HG03571 (cell line): ENCODE data around the gene GNPTAB.
A peak's percentile ranks its signal among the peaks of the same experiment; 100 is the strongest.

Experiments used
- ATAC-seq: cut with Tn5 transposase; IDR thresholded peaks from one replicate; pipeline ENCODE4 v1.9.1; 2021; ENCODE audit not compliant: unreplicated experiment

Gene GNPTAB

DNA sequence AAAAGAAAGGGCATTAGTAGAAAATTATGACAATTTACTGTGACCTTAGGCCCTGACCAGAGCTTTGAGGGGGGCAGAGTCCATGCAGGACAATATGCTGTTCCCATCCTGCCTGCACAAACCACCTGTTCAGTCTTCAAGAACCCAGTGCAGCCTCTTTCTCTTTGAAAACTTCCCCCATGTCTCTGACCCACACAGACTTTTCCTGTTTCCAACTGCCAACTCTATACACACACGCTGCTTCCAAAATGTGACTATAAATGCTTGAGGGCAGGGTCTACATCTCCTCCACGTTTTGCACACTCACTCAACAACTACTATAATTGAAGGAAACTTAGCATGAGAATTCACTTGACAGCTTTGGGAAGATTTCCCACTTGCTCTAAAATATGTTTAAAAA, 54.9 kb downstream of the GNPTAB start:
- ATAC-seq, result no peak

DNA sequence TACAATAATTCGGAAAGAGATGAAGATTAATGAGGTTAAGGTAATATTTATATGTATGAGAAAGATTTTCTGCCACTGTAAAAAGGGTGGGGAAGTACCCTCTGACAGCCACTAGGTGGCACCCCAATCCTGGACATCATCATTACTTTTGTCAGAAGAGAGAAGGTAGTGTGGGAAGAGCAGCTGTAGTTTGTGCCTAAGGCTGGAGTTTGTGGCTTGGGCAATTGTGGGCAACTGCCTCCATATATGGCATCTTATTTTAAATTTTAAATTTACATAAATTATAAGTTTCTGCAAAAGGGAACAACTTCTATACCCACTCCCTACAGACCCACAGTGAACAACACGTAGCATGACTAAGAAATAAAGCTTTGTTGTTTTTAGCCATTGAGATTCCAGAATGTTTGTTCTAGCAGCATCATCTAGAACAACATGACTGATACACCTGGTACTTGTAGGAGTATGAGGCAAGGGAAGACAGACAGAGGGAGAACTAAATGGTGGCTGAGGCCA, 57.1 kb downstream of the GNPTAB start:
- ATAC-seq, result no peak

DNA sequence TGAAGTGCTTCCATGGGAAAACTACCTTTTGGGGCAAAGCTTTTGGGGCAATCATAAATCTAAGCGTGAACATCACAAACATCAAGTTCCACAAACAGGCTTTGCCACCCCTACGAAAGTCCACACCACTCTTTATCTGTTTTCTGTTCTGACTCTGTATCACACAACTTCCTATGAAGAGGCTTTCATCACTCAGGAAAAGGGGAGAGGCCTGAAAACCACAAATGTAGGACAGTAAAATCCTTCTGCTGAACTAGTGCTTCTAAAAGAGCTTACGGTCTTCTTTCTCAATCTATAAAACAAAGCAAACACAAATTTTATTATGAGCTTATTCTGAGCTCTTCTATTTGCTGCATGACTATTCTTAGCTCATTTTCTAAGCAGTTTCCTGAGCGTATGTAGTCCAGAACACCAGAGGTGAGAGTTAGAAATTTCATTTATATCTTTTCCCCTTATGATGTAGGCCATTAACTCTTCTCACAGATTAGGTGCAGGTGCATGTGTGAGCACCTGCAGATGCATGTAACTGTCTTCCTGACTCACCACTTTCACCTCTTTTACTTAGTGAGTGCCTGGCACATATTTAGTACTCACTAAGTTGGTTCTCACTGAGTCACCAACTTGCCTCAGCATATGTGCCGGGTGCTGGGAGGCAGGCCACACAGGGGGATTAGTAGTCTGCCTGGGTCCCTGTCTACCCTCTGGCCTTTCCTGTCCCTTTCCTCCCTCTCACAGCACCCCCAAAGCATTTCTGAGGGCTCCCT, 58.6 kb downstream of the GNPTAB start:
- no peak for ATAC-seq

DNA sequence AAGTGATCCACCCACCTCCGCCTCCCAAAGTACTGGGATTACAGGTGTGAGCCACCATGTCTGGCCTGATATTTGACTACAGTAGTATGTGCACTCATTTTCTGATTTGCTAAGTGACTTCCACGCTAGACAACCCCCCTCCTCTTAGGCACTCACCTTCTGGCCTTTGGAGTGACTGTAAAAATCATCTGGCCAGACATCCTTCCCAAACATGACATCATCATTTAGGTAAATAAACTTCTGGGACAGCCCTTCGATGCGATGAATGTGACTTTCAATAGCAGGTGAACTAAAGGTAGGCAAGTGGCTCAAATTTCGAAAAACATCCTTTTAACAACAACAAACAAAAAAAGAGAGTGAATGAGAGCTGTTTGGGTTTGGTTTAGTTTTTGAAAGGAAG, 60.9 kb downstream of the GNPTAB start:
- ATAC-seq, result no peak

DNA sequence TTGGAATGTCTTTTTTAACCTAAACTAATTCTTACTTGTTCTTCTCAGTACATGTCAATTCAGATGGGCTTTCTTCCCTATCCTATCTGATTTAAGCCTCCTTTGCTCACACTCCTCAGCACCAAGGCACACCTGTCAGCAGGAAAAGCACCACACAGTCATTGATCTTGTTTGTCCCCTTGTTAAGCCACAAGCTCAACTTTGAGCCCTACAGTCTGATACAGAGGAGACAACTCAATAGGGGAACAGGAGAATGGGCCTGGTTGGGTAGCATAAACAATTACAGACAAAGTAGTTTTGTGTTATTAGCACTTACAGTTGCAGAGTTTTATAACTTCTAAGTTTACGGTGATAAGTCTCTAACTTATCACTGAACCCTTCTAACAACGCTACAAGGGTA, 62.0 kb downstream of the GNPTAB start:
- no peak for ATAC-seq

DNA sequence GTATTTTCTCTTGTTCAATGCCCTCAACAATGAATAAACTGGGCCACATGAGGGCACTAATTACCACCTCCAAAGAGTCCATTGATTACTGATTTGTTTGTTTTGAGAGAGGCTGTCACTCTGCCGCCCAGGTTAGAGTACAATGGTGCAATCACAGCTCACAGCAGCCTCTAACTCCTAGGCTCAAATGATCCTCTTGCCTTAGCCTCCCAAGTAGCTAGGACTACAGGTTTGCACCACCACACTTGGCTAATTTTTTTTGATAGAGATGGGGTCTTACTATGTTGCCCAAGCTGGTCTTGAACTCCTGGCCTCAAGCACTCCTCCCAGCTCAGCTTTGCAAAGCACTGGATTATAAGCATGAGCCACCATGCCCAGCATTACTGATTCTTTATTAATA, 63.2 kb downstream of the GNPTAB start:
- no peak for ATAC-seq

DNA sequence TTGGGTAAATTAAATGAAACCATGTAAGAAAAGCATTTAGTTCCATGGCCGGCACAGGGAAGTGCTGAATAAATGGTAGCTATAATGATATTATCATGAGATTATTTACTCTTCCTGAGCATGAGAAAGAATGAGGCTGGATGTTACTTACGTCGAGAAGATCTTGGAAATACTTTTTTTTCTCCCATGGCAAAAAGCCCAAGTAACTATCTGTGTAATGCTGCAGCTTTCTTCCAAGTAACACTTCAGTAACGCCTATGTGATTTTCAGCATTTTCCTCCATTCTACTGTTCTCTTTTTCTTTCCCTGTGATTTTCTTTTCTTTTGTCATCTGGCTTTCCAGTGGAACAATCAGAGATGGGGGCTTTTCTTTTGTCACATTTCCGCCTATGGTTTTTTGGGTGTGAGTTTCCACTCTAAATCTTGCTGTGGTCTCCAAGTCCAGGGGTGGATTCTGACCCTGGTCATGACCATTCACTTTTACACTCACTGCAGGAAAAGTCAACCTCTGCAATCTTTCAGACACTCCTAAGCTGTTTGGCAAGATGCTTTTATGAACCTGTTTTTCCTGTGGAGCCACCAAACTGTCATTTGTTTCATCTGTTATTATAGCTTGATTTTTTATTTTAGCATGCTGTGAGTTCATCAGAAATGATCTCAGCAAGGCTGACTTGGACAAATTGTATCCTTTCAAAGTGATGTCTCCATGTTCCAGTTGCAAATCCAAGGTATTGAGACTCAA, 66.5 kb downstream of the GNPTAB start:
- ATAC-seq, result no peak

DNA sequence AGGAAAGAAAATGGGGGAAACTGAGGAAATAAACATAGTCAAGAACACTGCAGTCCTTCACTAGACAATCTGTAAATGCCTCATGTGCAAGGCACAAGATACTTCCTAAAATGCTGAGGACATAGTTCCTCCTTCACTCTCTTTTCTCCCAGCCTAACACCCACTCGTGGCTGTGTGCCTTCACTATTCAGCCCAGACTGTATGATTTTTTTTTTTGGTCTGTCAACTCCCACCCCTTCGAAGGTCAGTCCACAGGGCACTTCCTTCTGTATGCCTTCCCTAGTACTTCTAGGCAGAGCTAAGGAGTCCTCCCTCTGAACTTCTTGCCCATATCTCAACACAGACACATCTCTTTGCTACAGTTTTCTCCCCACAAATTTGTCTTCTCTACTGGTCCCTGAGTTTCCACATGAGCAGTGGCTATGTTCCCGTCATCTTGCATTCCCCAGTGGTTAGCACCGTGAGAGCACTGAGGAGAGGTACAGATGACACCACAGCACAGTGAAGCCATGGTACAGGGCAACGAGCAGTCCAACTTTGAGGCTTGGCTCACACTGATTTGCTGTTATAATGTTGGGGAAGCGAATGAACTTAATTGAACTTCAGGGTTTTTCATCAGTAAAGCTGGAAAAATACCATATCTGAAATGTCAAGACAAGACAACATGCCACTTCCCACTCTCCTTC, 67.4 kb downstream of the GNPTAB start:
- ATAC-seq, result no peak

DNA sequence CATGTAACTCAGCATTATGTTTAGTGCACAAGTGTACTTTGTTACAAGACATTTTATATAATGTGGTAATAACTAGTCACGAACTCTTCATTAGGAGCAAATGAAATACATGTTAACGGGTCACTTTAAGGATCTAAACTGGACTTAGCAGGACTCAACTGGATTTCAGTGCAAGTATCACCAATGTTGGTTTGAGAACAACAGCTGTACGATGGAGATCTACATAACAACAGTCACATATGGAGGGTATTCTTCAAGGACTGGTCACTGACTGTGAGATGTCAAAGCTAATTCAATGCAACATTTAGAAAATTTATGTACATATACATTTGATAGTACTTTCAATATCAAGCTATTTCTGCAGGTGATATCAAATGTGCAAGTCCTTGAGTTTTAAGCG, 69.0 kb downstream of the GNPTAB start:
- no peak for ATAC-seq

DNA sequence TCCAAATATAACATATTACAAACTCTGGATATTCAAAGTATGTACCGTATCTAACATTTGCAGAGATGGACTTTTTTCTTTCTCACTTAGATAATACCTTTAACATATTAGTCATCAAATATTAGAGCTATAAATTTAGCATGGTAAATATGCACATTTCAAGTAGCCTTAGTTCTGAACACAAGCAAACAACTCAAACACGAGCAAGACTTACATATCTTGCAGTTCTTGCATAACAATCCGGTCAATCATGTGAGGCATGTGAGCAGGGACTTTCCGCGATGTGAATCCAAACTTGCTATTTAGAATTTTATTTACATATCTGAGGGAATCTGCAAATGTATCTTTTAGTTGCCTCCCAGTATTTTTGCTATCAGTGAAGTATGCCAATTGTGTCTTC, 69.4 kb downstream of the GNPTAB start:
- no peak for ATAC-seq

DNA sequence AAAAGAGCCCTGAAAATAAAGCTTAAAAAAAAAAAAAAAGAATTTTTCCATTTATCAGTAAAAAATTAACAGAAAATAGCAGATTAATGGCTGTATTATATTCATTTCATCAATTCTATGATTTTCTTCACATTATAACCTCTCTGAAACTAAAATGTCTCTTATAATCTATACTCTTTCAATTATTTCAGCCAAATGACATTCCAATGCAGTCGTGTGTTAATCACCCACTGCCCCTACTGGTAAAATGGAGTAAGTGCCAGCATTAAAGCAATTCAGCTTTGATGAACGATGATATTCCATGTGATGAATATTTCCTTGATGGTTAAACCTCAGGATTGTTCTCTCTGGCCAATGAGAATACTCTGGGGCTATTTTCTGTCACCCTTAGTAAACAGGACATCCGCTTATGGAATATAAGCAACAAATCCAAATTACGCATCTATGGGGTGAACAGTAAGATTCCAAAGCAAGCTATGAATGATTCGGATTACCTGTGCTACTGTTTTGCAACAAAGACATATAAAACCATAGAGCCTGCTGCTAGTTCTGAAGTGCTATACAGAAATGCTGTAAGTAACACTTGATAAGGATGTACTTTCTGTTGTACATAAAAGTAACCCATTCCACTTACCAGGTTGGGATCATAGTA, 71.2 kb downstream of the GNPTAB start:
- peak; percentile 45 for ATAC-seq

DNA sequence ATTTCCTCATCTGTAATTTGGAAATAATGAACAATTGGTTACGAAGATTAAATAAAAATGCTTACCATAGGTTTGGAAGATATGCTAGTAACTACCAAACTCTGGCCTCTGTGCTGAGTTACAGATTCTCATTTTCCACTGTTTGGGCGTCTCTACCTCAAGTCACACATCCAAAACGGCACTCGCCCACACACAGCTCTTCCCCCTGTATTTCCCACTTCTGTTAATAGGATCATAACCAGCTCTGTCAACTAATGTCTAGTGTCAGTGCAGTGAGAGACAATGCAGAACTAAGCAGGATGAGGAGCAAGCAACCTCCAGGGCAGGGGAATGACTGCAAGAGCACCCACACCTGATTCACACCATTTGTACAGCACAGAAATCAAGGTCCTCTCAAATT, 80.6 kb downstream of the GNPTAB start:
- ATAC-seq, result no peak

DNA sequence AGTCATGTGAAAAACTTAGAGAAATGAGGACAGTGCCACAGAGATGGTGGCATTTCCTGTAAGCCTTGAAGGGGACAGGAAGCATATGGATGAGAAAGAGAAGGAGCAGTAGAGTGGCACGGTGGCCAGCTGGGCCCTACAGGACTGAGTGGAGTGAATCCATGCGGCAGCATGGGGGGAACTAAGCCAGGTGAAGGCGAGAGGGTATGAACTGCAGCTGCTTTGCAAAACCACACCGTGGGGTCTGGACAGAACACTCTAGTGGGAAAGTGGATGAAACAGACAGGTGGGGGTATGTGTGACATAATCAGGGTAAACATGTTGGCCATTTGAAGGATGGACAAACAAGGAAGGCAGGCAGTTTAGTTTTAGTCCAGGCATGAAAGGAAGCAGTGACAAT, 81.1 kb downstream of the GNPTAB start:
- ATAC-seq, result no peak

DNA sequence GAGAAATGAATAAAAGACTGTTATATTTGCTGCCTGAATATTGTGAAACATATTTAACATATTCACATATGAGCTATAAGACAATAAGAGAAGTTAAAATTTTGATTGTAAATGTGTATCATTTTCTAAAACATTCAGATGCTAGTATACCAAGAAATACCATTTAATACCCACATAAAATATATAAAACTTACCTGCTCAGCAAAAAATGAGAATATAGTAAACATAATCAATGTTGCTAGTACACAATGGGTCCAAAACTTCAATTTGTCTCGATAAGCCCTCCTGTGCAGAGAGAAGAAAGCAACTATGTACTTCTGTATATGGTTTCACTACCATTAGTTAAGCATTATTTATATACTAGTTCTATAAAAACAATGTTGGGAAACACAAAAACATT, 81.9 kb downstream of the GNPTAB start:
- ATAC-seq, result no peak

DNA sequence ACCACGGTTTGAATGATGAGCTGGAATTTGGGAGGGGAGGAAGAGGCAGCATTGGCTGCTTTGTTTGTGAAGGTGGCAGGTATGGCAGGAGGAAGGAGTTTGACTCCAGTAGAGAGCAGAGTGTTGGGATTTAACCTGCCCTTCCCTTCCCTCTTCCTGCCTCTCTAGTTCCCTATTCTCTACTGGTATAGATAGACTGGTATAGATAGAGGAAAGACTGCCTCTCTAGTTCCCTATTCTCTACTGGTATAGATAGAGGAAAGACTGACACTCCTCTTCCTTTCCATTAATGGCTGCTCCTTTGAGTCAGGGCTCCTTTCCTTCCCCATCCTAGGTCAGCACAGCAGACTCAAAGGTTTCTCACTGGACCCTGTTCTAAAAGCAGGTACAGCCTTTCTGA, 83.1 kb downstream of the GNPTAB start:
- no peak for ATAC-seq

DNA sequence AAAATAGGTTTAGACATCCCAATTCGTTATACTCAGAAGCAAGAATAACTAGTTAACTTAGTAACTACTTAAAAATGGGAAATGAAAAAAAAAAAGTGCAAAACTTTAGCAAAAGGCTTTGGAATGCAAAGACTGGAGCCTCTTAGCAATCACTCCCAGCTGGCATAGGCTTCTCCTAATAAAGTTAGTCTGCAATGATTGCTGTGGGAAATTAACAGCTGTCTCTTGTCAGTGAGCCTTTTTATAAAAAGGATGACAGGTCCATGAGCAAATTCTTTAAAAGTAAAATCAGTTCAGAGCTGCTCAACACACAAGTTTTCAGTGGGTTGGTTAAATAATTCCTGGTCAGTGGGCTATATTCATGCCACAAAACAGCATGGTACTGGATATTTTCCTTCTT, 84.1 kb downstream of the GNPTAB start:
- ATAC-seq, result no peak

DNA sequence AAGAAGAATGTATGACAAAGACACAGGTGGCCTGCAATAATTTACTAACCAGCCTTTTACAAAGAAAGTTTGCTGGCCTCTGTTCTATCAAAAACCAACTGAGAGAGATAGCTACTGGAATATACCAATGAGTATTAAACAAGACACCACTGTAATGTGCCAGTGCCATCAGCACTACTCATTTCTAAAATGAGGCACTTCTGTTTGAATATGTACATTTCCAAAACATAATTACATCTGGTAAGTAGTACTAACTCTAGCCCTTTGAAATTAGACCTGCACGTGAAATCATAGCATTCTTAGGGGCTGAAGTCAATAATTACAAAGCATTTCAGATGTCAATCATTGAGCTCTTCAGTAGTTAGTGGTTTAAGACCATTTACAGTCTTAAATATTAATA, 84.6 kb downstream of the GNPTAB start:
- no peak for ATAC-seq

DNA sequence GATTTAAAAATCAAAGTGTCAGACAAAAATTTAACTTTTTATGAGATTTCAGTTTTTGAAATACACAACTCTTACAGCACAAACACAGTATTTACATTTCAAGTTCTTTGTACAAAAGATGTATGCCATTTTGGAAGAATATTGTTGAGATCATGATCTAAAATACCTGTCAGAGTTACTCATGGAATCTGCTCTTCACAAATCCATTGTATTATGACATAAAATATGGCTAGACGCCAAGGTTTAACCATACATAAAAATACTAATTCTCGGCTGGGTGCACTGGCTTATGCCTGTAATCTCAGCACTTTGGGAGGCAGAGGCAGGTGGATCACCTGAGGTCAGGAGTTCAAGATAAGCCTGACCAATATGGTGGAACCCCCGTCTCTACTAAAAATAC, 85.3 kb downstream of the GNPTAB start:
- ATAC-seq, result no peak

DNA sequence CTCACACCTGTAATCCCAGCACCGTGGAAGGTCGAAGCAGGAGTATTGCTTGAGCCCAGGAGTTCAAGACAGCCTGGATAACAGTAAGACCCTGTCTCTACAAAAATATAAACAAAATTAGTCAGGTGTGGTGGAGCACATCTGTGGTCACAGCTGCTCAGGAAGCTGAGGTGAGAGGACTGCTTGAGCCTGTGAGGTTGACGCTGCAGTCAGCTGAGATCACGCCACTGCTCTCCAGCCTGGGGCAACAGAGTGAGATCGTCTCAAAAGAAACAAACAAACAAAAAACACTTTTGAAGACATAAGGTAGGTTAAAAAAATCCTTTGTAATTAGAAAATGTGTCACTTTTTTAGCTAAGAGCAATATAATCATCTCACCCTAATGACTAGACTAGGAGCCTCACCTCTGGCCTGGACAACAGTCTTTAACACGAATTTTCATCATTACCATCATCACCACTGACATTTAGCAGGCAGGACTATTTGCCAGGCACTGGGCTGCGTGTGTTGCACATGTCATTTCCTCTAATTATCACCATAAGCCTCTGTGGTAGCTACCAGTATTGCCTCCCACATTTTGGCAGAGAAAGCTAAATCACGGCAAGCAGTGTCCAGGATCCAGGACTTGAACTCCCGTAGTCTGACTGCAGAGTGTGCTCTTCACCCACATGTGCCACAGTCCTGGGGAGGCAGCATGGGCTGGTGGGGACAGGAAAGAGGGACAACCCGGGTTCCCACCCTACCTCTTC, 86.9 kb downstream of the GNPTAB start:
- peak; percentile 94 for ATAC-seq

DNA sequence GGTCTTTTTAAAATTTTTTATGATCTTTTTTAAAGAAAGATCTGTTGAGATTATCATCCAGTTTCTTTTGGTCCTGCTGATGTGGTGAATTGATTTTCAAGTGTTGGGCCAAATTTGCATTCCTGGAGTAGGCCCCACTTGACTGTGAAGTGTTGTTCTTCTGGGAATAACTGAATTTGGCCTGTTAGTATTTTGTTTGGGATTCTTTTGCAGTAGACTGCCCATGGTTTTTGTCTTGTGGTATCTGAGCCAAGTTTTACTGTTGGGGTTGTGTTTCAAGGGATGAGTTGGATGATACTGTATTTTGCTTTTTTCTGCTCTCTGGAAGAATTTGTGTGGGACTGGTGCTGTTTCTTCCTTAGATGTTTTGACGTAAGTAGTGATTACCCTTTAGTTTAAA, 87.5 kb downstream of the GNPTAB start:
- no peak for ATAC-seq

DNA sequence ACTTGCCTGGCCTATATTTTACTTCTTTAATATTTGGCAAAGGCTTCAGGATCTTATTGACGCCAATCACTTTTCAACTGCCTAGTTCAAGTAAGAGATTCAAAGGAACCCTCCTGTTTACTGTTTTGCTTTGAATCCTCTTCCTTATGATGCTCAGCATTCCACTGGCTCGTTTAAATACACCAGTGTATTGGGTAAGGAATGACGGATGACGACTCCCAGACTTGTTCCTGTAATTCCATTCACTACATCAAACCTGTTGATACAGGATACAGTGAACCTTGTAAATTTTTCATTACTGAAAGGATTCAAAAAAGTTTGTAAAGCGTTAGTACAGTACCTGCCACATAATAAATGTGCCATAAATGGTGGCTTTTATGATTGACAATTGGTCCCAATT, 89.8 kb downstream of the GNPTAB start:
- no peak for ATAC-seq
